ENCODE results near the gene PPARG. TPM values are rescaled to one million over a fixed set of nuclear protein-coding genes. Genes with fewer than 3 reads are reported as not detected.

Gene PPARG
- total and polyA plus RNA-seq, 2 of the 13 experiments (the other 11 are each of a cell fraction or from before 2014, with no cell fraction given): 13.9 to 58.3 TPM

DNA sequence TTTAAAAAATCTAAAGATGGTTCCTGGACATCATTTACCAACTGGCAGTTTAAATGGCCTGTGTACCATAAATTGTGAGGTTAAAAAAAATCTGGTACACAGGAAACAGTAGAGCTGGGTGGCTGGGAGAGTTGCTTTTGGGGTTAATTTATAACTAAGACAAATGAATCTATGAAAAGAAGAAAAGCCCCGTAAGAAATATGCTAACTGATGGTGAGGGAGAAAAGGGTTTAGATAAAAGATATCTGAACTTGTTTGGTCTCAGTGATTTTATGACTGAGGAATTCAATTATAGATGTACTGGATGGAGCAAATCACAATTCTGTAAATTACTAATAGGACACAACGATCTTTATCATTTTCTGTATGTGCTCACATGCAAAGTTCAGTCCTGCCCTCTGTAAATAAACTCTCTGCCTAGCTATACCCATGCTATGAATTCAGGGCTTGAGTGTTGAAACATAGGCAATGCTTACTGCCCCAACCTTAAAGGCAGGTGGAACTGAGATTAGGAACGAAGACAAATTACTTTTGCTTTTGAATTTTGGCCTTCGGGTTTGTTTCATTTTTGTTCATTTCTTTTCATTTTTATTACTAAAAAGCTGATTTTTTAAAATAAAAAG lies 28.0 kb downstream of the PPARG start (continued):
- TF ChIP-seq NAIF1 (CRISPR knock-in tag; IDR thresholded peaks at IDR 0.05; ENCODE audit: borderline replicate concordance) (no peak), ZFYVE20 (CRISPR knock-in tag; IDR thresholded peaks at IDR 0.05; ENCODE audit: borderline replicate concordance, low read depth) (no peak), SCMH1 (CRISPR knock-in tag; IDR thresholded peaks at IDR 0.05; ENCODE audit: borderline replicate concordance) (no peak), KDM5B (CRISPR knock-in tag; IDR thresholded peaks at IDR 0.05; ENCODE audit: borderline replicate concordance) (no peak), YEATS2 (CRISPR knock-in tag; IDR thresholded peaks at IDR 0.05; ENCODE audit: borderline replicate concordance) (no peak), FLYWCH1 (CRISPR knock-in tag; IDR thresholded peaks at IDR 0.05) (no peak), ZNF619 (CRISPR knock-in tag; IDR thresholded peaks at IDR 0.05) (no peak), FOXA3 (CRISPR knock-in tag; IDR thresholded peaks at IDR 0.05) (peak; percentile 72), ZNF337 (CRISPR knock-in tag; IDR thresholded peaks at IDR 0.05; ENCODE audit: borderline replicate concordance, low read depth) (no peak), FOXP1 (IDR thresholded peaks at IDR 0.05) (no peak), FOXP1 (CRISPR knock-in tag; IDR thresholded peaks at IDR 0.05) (0 out of 2 replicates have a peak, but pooled peaks have one; percentile 3), ARHGAP35 (CRISPR knock-in tag; IDR thresholded peaks at IDR 0.05; ENCODE audit: borderline replicate concordance) (no peak), ONECUT2 (CRISPR knock-in tag; IDR thresholded peaks at IDR 0.05) (no peak), ZFP1 (CRISPR knock-in tag; IDR thresholded peaks at IDR 0.05) (no peak), NFKB2 (CRISPR knock-in tag; IDR thresholded peaks at IDR 0.05; ENCODE audit: borderline replicate concordance) (no peak), RARG (CRISPR knock-in tag; IDR thresholded peaks at IDR 0.05; ENCODE audit: low read depth) (no peak), ZSCAN9 (CRISPR knock-in tag; IDR thresholded peaks at IDR 0.05; ENCODE audit: borderline replicate concordance) (no peak), KLF16 (CRISPR knock-in tag; IDR thresholded peaks at IDR 0.05) (no peak), ZNF143 (CRISPR knock-in tag; IDR thresholded peaks at IDR 0.05) (no peak)
- TF ChIP-seq, protein P1, sequence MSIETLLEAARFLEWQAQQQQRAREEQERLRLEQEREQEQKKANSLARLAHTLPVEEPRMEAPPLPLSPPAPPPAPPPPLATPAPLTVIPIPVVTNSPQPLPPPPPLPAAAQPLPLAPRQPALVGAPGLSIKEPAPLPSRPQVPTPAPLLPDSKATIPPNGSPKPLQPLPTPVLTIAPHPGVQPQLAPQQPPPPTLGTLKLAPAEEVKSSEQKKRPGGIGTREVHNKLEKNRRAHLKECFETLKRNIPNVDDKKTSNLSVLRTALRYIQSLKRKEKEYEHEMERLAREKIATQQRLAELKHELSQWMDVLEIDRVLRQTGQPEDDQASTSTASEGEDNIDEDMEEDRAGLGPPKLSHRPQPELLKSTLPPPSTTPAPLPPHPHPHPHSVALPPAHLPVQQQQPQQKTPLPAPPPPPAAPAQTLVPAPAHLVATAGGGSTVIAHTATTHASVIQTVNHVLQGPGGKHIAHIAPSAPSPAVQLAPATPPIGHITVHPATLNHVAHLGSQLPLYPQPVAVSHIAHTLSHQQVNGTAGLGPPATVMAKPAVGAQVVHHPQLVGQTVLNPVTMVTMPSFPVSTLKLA (IDR thresholded peaks at IDR 0.05): no peak
- TF ChIP-seq, protein P2, sequence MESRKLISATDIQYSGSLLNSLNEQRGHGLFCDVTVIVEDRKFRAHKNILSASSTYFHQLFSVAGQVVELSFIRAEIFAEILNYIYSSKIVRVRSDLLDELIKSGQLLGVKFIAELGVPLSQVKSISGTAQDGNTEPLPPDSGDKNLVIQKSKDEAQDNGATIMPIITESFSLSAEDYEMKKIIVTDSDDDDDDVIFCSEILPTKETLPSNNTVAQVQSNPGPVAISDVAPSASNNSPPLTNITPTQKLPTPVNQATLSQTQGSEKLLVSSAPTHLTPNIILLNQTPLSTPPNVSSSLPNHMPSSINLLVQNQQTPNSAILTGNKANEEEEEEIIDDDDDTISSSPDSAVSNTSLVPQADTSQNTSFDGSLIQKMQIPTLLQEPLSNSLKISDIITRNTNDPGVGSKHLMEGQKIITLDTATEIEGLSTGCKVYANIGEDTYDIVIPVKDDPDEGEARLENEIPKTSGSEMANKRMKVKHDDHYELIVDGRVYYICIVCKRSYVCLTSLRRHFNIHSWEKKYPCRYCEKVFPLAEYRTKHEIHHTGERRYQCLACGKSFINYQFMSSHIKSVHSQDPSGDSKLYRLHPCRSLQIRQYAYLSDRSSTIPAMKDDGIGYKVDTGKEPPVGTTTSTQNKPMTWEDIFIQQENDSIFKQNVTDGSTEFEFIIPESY (CRISPR knock-in tag; IDR thresholded peaks at IDR 0.05): no peak
- TF ChIP-seq, protein P3, sequence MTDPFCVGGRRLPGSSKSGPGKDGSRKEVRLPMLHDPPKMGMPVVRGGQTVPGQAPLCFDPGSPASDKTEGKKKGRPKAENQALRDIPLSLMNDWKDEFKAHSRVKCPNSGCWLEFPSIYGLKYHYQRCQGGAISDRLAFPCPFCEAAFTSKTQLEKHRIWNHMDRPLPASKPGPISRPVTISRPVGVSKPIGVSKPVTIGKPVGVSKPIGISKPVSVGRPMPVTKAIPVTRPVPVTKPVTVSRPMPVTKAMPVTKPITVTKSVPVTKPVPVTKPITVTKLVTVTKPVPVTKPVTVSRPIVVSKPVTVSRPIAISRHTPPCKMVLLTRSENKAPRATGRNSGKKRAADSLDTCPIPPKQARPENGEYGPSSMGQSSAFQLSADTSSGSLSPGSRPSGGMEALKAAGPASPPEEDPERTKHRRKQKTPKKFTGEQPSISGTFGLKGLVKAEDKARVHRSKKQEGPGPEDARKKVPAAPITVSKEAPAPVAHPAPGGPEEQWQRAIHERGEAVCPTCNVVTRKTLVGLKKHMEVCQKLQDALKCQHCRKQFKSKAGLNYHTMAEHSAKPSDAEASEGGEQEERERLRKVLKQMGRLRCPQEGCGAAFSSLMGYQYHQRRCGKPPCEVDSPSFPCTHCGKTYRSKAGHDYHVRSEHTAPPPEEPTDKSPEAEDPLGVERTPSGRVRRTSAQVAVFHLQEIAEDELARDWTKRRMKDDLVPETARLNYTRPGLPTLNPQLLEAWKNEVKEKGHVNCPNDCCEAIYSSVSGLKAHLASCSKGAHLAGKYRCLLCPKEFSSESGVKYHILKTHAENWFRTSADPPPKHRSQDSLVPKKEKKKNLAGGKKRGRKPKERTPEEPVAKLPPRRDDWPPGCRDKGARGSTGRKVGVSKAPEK (CRISPR knock-in tag; IDR thresholded peaks at IDR 0.05; ENCODE audit: borderline replicate concordance): no peak
- TF ChIP-seq, protein P4, sequence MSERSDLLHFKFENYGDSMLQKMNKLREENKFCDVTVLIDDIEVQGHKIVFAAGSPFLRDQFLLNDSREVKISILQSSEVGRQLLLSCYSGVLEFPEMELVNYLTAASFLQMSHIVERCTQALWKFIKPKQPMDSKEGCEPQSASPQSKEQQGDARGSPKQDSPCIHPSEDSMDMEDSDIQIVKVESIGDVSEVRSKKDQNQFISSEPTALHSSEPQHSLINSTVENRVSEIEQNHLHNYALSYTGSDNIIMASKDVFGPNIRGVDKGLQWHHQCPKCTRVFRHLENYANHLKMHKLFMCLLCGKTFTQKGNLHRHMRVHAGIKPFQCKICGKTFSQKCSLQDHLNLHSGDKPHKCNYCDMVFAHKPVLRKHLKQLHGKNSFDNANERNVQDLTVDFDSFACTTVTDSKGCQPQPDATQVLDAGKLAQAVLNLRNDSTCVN (CRISPR knock-in tag; IDR thresholded peaks at IDR 0.05; ENCODE audit: borderline replicate concordance): no peak

All from HepG2 (cell line).